ENCODE data around the gene RAD54L. TPM values are rescaled to one million over a fixed set of nuclear protein-coding genes. Genes with fewer than 3 reads are reported as not detected.

The RAD54L gene
- total and polyA plus RNA-seq, 7 donors = 1.4 to 11.2 TPM; not detected in 5

DNA sequence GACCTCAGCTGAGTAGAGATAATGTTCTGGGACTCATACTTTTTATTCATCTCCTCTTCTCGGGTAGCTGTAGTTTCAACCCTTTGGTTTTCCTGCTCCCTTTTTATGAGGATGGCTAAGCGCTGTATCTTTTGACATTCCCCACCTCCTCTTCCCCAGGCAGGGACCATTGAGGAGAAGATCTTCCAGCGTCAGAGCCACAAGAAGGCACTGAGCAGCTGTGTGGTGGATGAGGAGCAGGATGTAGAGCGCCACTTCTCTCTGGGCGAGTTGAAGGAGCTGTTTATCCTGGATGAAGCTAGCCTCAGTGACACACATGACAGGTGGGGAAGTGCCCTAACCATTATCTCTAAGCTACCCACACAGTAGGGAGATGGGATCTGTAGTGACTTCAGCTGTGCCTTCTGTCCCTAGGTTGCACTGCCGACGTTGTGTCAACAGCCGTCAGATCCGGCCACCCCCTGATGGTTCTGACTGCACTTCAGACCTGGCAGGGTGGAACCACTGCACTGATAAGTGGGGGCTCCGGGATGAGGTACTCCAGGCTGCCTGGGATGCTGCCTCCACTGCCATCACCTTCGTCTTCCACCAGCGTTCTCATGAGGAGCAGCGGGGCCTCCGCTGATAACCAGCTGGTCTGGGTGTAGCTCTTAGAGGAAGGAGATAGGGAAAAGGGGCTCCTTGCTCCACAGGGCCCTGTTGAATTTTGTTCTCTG lies 30.3 kb downstream of the RAD54L start:
- no peak overlapping the region for H3K4me3 ChIP-seq
- H3K27me3 ChIP-seq = no peaks in the 10 kb centered on the region
- intact Hi-C loops (cut with DNase I) = no loop called here
- no peak for DNase-seq
- H3K27ac ChIP-seq = no peak overlapping the region
- H3K36me3 ChIP-seq = peaks cover 12 to 54% (median 24%) of the 10 kb centered on the region in 4 donors
- TF ChIP-seq POLR2A (IDR thresholded peaks at IDR 0.05) = no peak
- no peak for TF ChIP-seq EP300 (IDR thresholded peaks at IDR 0.05)
- no peak for TF ChIP-seq CTCF (IDR thresholded peaks at IDR 0.05)
- TF ChIP-seq POLR2AphosphoS5 (IDR thresholded peaks at IDR 0.05) = no peak
- no peaks in the 10 kb centered on the region for H3K9me3 ChIP-seq
- H3K4me1 ChIP-seq = no peaks in the 10 kb centered on the region
- WGBS, 2 donors = 91% methylated on average over 14 of the region's 14 CpGs

DNA sequence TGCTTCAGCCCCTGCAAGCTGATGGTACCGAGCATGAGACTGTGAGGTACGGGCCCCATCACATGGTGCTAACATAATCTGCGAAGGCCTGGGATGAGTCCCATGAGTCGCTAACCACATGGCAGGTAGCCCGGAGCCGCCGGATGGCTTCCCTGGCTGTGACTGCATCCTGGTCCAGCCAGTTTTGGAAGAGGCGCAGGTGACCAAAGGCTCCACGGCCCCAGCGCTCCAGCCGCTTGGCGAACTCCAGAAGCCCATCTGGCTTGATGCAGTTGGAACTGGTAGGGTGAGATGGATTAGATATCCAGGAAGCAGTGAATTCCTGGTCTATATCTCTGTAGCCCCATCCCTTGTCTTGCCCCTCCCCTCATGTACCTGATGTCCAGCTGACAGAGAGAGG lies 31.2 kb downstream of the RAD54L start:
- WGBS, 2 donors = 95 to 96% methylated on average over 12 of the region's 12 CpGs
- no peak for TF ChIP-seq POLR2AphosphoS5 (IDR thresholded peaks at IDR 0.05)
- no peak for TF ChIP-seq POLR2A (IDR thresholded peaks at IDR 0.05)
- no peak for TF ChIP-seq CTCF (IDR thresholded peaks at IDR 0.05)
- TF ChIP-seq EP300 (IDR thresholded peaks at IDR 0.05) = no peak
- Histone ChIP-seq H3K36me3 (peaks cover 12 to 62% (median 24%) of the 10 kb centered on the region in 4 donors), H3K4me1 (no peaks in the 10 kb centered on the region), H3K9me3 (no peaks in the 10 kb centered on the region), H3K4me3 (no peak overlapping the region), H3K27ac (no peak overlapping the region), H3K27me3 (no peaks in the 10 kb centered on the region)
- no peak for DNase-seq
- intact Hi-C loops (cut with DNase I) = no loop called here

GRCh38 chr1:46280092-46280491 lies 32.5 kb downstream of the RAD54L start:
- intact Hi-C loops (cut with DNase I) = no loop called here
- Histone ChIP-seq H3K9me3 (no peaks in the 10 kb centered on the region), H3K36me3 (peaks cover 19 to 75% (median 30%) of the 10 kb centered on the region in 4 donors), H3K4me1 (no peaks in the 10 kb centered on the region), H3K27me3 (no peaks in the 10 kb centered on the region), H3K27ac (no peak overlapping the region), H3K4me3 (no peak overlapping the region)
- TF ChIP-seq CTCF (IDR thresholded peaks at IDR 0.05) (no peak), EP300 (IDR thresholded peaks at IDR 0.05) (no peak)
- no peak for DNase-seq
- WGBS, 2 donors = 95 to 98% methylated on average over 3 of the region's 3 CpGs

- no peak overlapping the region for H3K4me3 ChIP-seq
- DNase-seq = no peak
- H3K4me1 ChIP-seq = no peaks in the 10 kb centered on the region
- H3K27ac ChIP-seq = no peak overlapping the region
- H3K36me3 ChIP-seq = peaks cover 22 to 84% (median 39%) of the 10 kb centered on the region in 4 donors
- 94 to 97% methylated on average over 14 of the region's 14 CpGs for WGBS, 2 donors
- H3K27me3 ChIP-seq = no peaks in the 10 kb centered on the region
- no peak for TF ChIP-seq POLR2AphosphoS5 (IDR thresholded peaks at IDR 0.05)
- no peak for TF ChIP-seq POLR2A (IDR thresholded peaks at IDR 0.05)
- TF ChIP-seq CTCF (IDR thresholded peaks at IDR 0.05) = no peak
- no peak for TF ChIP-seq EP300 (IDR thresholded peaks at IDR 0.05)
- no peaks in the 10 kb centered on the region for H3K9me3 ChIP-seq
- intact Hi-C loops (cut with DNase I) = no loop called here
Measured at GRCh38 chr1:46281021-46281420, 33.5 kb downstream of the RAD54L start.

DNA sequence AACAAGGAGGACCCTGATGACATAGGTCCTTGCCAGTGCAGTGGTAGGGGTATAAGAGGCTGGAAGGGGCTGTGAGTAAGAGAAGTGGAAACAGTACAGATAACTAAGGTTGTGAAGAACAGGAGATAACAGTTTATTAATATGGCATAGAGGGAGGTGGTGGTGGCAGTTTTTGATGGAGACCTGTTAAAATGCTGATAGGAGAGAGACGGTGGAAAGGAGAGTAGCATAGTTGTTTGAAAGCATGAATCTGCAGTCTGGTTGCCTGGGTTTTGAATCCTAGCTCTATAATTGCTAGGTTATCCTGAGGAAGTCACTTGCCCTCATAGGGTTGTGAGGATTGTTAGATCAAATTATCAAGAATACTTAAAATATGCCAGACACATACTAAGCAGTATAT lies 36.5 kb downstream of the RAD54L start:
- 94 to 100% methylated on average over 1 of the region's 1 CpG for WGBS, 2 donors
- no peak for DNase-seq
- TF ChIP-seq EP300 (IDR thresholded peaks at IDR 0.05) (no peak), POLR2AphosphoS5 (IDR thresholded peaks at IDR 0.05) (no peak), POLR2A (IDR thresholded peaks at IDR 0.05) (no peak), CTCF (IDR thresholded peaks at IDR 0.05) (no peak)
- Histone ChIP-seq H3K9me3 (no peaks in the 10 kb centered on the region), H3K27ac (no peak overlapping the region), H3K27me3 (no peaks in the 10 kb centered on the region), H3K36me3 (peaks cover 22 to 97% (median 47%) of the 10 kb centered on the region in 4 donors), H3K4me3 (no peak overlapping the region), H3K4me1 (no peaks in the 10 kb centered on the region)
- intact Hi-C loops (cut with DNase I) = no loop called here

Data from sigmoid colon (tissue), 7 donors.